Measurements from ENCODE around the gene POLK.
A peak's percentile ranks its signal among the peaks of the same experiment; 100 is the strongest.

The POLK gene

GRCh38 chr5:75640826-75641225 is 129.1 kb downstream of the POLK start:
- Histone ChIP-seq H3K4me1 (ENCODE audit: insufficient read depth, low read length, poor library complexity, severe bottlenecking) (peaks cover 5% of the 10 kb centered on the region), H4K20me1 (ENCODE audit: insufficient read depth, low read length, poor library complexity, severe bottlenecking) (no peaks in the 10 kb centered on the region), H3K9me3 (ENCODE audit: insufficient read depth, low read depth, low read length) (no peaks in the 10 kb centered on the region), H3K4me3 (ENCODE audit: low read length, poor library complexity, severe bottlenecking) (no peak overlapping the region), H2AFZ (ENCODE audit: low read length) (0 out of 2 replicates have a peak overlapping the region, but pooled peaks have one; percentile 35), H3K4me2 (ENCODE audit: low read depth, low read length, poor library complexity, severe bottlenecking) (no peak overlapping the region), H3F3A (ENCODE audit: low read depth) (no peaks in the 10 kb centered on the region), H3K36me3 (ENCODE audit: insufficient read depth, low read length) (no peaks in the 10 kb centered on the region), H3K79me2 (ENCODE audit: insufficient read depth, low read length) (no peaks in the 10 kb centered on the region), H3K9me2 (replicated peaks; ENCODE audit: low read depth, low read length) (no peaks in the 10 kb centered on the region), H3K9ac (ENCODE audit: low read depth, low read length, poor library complexity, severe bottlenecking) (no peak overlapping the region), H3K27me3 (ENCODE audit: insufficient read depth, low read length, poor library complexity, severe bottlenecking) (no peaks in the 10 kb centered on the region)
- no peak for TF ChIP-seq EZH2phosphoT487 (IDR thresholded peaks at IDR 0.05; ENCODE audit: borderline replicate concordance)
- no peak for TF ChIP-seq CTCF (conservative IDR thresholded peaks at IDR 0.05; ENCODE audit: low read length)

GRCh38 chr5:75648712-75649111 is 137.0 kb downstream of the POLK start:
- Histone ChIP-seq H3K27me3 (ENCODE audit: insufficient read depth, low read length, poor library complexity, severe bottlenecking) (no peaks in the 10 kb centered on the region), H3K4me2 (ENCODE audit: low read depth, low read length, poor library complexity, severe bottlenecking) (no peak overlapping the region), H2AFZ (ENCODE audit: low read length) (no peak overlapping the region), H4K20me1 (ENCODE audit: insufficient read depth, low read length, poor library complexity, severe bottlenecking) (no peaks in the 10 kb centered on the region), H3K79me2 (ENCODE audit: insufficient read depth, low read length) (no peaks in the 10 kb centered on the region), H3K9ac (ENCODE audit: low read depth, low read length, poor library complexity, severe bottlenecking) (no peak overlapping the region), H3K9me2 (replicated peaks; ENCODE audit: low read depth, low read length) (no peaks in the 10 kb centered on the region), H3K4me3 (ENCODE audit: low read length, poor library complexity, severe bottlenecking) (no peak overlapping the region), H3K9me3 (ENCODE audit: insufficient read depth, low read depth, low read length) (no peaks in the 10 kb centered on the region), H3K4me1 (ENCODE audit: insufficient read depth, low read length, poor library complexity, severe bottlenecking) (peaks cover 6% of the 10 kb centered on the region), H3F3A (ENCODE audit: low read depth) (no peaks in the 10 kb centered on the region), H3K36me3 (ENCODE audit: insufficient read depth, low read length) (no peaks in the 10 kb centered on the region)
- TF ChIP-seq CTCF (conservative IDR thresholded peaks at IDR 0.05; ENCODE audit: low read length) (no peak), EZH2phosphoT487 (IDR thresholded peaks at IDR 0.05; ENCODE audit: borderline replicate concordance) (no peak)
